Smooth muscle cell of the brain vasculature (primary cell): ENCODE data around the gene ZNF800.
"Not testable (repeated sequence)": the region's sequence is repeated elsewhere in the genome, so short reads cannot be mapped to it uniquely, and the experiment has no call there.

Experiments
- DNase-seq: peaks from one replicate; pipeline ENCODE4 v3.0.0-alpha.2; 2012; ENCODE audit warnings: low read depth, low spot score

Gene ZNF800, protein sequence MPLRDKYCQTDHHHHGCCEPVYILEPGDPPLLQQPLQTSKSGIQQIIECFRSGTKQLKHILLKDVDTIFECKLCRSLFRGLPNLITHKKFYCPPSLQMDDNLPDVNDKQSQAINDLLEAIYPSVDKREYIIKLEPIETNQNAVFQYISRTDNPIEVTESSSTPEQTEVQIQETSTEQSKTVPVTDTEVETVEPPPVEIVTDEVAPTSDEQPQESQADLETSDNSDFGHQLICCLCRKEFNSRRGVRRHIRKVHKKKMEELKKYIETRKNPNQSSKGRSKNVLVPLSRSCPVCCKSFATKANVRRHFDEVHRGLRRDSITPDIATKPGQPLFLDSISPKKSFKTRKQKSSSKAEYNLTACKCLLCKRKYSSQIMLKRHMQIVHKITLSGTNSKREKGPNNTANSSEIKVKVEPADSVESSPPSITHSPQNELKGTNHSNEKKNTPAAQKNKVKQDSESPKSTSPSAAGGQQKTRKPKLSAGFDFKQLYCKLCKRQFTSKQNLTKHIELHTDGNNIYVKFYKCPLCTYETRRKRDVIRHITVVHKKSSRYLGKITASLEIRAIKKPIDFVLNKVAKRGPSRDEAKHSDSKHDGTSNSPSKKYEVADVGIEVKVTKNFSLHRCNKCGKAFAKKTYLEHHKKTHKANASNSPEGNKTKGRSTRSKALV

DNA sequence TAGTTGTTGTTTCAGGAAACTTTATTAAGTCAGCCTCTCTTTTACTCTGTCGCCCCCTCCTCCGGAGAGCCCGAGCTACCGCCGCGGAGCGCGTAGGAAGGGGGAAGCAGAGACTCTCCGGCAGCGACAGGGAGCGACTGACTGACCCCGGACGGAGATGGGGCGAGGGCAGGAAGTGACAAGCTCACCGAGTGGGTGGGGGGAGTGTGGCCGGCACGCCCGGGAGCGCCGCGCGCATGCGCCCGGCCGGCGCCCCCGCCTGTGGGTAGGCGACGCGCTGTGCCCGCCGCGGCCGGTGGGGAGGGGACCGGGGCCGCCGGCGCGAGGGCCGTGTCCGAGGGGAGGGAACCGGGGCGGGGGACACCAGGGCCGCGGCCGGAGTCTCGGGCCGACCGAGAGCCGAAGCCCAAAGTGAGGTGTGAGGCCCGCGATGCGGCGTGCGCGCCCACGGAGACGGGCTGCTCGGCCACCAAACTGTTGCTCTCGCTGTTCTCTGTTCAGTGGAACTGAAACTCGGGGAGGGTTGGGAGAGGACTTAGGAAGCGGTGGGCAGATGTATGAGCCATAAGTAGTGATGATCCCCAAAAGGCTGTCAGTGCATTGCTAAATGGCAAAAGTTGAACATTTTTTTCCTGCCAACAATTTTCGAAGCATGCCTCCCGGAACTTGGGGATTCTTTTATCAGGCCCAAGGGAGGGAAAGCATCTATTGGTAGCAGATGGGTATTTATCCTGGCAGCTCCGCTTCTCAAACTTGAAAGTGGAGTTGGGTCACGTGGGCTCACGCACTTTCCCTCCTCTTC, at the start of gene ZNF800:
TSS of gene ZNF800 (minus strand) at position 143 of the 802 bp plus-strand sequence. CDS start 1,151 bp downstream, outside the sequence.
- peak; percentile 35 for DNase-seq

DNA sequence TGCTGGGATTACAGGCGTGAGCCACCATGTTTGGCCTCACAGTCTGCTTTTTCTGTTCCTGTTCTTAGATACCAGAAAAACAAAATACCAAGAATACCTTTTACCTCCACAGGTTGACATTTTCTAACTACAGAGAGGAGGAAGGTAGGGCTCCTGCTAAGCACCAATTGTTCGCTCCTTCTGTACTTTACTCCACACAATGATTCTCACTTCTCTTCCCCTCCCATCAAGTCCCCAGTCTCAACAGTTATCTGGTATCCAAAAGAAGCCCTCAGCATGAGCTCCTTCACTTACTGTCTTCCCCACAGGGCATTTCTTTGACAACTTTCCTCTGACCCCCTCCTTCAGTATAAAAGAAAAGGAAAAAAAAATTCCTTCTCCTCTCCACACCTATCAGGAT, 47.7 kb upstream of the ZNF800 start:
- no peak for DNase-seq

DNA sequence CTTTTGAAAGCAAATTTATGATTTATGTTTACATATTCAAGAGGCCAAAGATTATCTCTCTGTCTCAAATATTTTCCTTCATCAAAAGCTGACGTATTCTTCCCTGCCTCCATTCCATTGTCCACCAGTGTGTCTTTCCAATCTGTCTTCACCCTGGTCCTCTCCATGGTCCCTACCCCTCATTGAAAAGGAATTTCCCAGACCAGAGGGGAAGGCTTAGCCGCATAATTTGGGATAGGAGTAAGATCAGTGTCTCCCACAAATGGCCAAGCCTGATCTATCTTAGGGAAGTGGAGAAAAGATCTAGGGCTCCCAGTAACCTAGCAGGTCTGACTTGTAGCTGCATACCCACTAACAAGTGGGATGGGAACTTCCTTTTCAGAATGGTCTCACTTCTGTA, 46.3 kb upstream of the ZNF800 start:
- DNase-seq, result no peak

DNA sequence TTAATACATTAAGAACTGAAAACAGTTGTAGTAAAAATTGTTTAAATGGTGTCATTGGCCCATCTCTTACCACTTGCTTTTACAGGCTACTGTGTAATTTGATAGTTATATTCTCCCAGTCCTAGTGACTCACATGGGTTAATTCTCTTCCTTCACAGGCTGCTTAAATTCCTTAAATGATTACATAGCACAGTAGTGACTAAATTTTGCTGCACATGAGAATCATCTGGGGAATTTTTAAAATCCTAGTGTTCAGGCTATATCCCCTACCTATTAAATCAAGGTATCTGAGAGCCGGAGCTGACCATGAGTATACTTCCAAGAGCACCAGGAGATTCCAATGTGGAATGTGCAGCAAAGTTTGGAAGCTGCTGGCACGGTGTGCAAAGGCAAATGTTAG, 45.3 kb upstream of the ZNF800 start:
- no peak for DNase-seq

DNA sequence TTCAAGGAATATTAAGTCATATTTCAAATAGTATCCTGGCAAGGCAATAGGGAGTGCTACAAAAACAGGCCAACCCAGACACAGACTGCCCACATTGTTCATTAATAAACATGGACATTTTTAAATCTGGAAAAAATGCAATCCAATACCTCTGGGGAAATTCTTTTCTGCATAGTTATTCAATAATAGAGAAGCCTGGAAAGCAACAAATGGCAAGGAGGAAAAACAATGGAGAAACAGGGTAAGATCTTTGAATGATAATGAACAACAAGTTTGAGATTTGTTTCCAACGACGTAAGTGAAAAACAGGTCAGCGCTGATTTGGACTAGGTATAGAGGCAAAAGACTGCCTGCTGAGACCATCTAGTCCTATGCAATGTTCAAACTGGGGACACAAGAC, 44.7 kb upstream of the ZNF800 start:
- DNase-seq, result no peak

DNA sequence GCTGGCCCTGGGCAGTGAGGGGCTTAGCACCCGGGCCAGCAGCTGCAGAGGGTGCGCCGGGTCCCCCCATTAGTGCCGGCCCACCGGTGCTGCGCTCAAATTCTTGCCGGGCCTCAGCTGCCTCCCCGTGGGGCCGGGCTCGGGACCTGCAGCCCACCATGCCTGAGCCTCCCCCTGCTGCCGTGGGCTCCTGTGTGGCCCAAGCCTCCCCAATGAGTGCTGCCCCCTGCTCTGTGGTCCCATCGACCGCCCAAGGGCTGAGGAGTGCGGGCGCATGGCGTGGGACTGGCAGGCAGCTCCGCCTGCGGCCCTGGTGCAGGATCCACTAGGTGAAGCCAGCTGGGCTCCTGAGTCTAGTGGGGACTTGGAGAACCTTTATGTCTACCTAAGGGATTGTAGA, 36.8 kb upstream of the ZNF800 start:
- not testable (repeated sequence) for DNase-seq

DNA sequence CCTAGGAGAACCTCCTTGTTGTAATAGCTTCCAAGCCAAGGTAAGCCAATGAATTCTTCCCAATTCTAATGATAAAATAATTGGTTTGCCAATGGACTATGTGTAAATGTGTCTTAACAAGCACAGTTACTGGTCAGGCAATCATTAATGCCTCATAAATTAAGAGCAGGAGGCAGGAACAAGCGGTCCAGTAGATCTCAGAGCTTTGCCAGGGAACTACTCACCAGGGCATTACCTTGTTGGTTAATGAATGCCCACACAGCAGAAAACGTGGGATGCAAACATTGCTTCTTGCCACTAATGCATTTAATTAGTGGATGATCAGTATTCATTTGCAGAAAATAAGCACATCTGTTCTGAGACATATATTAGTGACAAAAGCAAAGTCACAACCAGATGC, 26.7 kb upstream of the ZNF800 start:
- no peak for DNase-seq

DNA sequence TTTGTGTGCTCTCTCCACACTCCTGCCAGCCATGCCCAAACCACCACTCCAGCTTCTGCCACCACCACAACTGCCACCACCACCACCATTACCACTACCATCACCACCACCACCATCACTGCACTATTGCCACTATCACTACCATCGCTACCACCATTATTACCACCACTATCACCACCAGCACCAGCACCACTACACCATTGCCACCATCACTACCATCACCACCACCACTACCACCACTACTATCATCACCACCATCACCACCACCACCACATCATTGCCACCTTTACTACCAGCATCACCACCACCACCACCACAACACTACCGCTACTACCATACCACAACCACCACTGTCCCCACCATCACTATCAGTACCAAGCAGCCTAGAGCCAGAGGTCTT, 26.0 kb upstream of the ZNF800 start:
- no peak for DNase-seq

DNA sequence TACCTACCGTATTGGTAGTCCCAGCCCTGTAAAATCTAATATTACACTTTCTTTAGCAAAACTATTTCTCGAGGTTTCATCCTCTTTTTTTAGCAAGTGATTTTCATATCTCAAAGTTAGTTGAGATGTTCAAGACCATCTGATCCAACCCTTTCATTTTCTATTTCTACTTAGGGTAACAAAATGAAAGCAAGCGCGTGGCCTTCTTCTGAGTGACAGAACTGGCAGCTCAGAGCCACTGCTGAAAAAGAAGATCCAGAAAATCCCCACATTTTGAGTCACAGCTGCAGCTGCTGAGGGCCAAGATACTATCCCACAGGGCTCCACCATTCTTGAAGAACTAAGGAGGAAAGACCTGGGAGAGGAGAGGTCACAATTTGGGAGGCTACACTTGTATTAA, 24.8 kb upstream of the ZNF800 start:
- DNase-seq, result no peak

DNA sequence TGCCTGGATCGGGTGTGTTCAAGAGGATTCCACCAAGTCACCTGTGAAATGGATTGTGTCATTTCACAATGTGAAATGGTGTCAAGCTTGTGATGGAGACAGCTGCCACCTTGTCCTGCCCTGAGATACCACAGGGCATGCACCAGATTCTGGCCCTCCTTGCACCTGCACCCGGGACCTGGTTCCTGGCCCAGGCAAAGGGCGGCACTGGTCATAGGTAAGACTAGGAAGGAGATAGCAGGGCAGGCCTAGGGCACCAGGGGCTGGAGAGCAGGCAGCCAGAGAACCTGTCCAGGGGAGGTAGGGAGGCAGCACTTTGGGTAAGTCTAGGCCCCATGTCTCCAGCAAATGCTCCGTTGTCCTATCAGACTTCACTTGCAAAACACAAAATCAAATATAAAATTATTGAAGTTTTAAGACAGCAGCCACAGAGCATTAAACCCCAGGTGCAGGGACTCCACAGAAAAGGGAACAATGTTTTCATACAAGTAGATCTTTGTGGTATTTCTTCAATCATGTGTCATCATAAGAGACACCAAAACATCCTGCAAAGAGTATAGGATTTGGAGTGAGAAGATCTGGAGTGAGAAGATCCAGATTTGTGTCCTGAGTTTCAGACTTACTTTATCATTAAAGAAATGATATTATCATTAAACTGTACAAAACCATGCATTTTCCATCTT, 22.7 kb upstream of the ZNF800 start:
- DNase-seq, result no peak

DNA sequence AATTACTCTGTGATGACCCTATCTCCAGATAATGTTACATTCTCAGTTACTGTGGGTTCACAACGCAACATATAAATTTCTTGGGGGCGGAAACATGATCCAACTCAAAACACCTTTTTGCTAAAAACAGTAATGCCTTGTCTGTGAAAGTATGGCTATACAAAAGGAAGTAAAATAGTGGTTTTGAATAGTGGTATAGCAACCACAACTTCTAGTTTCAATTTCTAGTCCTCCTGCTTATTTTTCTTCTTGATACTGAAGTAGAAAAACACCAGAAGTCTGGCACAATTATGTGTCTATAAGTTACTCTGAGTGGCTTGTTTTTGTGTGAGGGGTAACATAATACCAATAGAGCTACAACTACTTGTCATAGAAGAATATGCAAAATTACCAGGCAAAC, 21.5 kb upstream of the ZNF800 start:
- no peak for DNase-seq

DNA sequence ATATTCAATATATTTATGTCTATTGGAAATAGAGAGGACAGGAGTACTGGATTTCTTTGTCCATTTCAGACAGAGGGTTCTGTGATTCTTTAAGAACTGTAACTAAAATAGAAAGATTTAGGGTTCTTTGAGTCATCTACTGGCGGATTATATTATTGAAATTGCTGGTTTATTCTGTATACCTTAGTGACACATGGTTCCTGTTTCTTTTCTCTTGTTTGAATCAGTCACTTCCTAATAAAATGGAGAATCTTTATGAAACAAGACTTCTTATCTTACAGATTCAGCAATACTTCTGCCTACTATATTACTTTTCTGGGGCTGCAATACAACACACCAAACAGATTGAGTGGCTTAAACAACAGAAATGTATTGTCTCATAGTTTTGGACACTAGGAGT, 20.8 kb upstream of the ZNF800 start:
- DNase-seq, result no peak

DNA sequence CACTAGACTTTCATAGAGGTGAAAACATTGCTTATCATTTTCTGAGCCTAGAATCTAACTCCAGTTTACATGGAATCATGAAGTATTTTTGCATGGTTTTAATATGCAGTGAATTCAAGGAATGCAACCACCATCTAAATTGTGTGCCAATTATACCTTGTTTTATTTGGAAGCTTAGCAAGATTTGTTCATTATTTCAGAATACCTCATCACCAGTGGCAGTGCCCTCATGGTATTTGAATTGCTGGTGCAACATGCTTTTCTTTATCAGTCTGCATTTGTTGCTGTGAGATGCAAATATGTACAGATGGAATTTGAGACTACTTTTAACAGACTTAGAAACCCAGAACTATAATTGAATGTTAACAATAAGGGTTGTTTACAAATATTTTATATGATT, 18.7 kb upstream of the ZNF800 start:
- DNase-seq, result no peak

DNA sequence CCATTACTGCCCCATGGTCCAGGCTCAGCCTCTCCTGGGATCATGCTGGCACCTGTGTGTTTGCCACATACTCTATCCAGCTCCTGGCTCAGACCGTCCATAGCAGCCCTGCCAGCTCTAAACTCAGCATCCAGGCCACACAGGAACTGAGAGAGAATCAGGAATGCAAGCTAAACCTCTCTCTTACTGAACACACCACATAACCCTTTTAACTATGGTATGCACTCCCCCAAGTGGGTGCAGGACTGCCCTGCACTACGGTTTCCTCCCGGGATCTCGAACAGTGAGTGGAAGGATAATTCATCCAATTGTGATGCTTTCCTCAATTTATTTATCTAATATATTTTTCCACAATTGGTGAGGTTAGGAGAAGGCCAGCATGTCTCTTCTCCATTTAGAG, 17.1 kb upstream of the ZNF800 start:
- no peak for DNase-seq

DNA sequence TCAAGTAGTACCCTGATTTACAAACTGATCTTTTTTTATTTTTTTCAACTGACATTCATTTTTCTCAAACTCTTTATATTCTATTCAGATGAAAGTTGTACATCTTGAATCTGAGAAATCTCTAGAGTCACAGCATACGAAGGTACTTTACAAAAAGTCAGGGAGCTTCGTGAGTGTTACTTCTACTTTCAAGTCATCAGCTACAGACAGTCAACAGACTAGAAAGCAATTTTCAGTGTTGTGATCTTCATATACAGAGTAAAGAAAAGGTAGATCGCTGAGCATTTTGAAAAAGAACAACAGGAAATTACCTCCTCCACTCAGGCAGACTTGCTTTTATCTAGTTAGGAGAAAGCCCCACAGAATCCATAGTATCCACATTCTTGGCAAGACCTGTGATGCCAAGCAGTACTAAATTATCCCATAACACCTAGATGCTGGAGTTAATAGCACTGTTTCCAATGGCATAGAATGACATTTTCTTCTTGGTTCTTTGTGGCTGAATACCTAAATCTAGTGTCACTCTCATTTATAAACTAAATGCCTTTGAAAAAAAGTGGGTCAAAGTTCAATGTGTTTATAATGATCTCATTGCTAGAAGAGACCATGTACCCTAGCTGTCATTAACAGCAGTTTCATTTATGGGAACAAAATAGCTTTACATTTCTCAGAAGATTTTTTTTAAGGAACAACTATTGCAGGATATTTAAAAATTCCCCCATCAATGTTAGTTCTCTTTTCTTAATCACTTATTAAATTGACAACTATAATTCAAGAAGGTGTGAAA, 12.0 kb upstream of the ZNF800 start:
- no peak for DNase-seq

DNA sequence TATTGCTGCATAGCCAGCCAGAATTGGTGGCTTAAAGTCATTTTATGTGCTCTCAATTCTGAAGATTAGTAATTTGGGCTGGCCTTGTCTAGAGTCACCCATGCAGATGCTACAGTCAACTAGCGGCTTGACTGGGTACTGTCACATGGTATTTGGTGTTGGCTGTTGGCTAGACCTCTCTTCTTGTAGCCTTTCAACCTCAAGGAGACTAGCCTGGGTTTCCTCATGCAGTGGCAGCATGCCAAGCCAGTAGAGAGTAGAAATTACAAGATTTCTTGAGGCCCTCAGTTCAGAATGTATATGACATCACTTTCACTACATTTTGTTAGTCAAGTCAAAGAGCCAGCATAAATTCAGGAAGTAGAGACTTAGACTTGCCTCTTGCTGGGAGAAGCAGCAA, 3.7 kb upstream of the ZNF800 start:
- no peak for DNase-seq

DNA sequence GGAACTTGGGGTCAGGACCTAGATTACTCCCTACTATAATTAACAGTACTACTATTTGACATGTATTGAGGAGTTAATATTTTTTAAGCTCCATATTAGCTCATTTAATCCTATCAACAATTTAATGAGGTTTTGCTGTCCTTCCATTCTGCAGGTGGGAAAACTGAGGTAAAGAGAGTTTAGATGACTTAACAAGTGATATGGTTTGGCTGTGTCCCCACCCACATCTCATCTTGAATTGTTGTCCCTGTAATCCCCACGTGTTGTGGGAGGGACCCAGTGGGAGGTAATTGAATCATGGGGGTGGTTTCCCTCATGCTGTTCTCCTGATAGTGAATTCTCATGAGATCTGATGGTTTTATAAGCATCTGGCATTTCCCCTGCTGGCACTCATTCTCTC, 2.6 kb upstream of the ZNF800 start:
- not testable (repeated sequence) for DNase-seq

DNA sequence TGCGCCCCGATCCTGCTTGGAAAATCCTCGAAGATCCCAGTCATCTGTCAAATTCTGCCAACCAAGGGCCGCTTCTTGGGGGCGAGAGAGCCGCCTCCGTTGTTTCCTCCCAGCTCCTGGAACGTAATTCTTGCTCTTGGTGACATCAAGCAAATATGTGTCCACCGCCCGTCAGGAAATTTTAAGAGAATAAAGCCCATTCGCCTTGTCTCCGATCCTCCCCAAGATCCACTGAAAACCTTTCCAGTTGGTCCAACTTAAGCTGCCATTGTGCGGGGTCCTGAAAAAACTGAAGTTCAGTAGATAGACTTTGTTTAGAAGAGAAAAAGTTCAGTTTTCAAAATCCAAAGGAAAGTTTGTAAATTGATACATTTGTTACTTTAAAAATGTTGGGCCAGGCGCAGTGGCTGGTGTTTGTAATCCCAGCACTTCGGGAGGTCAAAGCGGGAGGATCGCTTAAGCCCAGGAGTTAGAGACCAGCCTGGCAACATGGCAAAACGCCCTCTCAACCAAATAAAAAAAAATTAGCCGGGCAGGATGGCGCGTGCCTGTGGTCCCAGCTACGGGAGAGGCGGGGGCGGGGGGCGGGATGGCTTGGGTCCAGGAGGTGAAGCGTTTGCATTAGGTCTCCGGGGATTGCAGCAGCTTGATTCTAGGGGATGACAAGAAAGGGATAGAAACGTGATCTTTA, 1.0 kb upstream of the ZNF800 start:
- DNase-seq, result no peak

DNA sequence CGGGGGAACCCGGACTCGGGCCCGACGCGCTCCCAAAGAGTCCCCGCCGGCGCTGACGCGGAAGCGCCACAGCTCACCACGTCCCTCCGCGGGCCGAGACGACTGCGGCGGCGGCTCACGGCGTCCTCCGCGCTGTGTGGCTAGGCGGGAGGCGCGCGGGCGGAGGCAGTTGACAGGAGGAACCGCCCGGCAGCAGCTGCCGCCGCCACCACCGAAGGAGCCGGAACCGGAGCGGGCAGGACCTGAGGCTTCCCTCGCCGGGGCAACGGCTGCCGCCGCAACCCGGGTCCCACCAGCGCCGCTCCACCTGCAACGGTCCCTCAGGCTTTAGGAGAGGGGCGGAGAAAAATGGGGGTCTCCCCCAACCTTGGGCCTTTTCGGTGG, 334 bp downstream of the ZNF800 start:
- no peak for DNase-seq

DNA sequence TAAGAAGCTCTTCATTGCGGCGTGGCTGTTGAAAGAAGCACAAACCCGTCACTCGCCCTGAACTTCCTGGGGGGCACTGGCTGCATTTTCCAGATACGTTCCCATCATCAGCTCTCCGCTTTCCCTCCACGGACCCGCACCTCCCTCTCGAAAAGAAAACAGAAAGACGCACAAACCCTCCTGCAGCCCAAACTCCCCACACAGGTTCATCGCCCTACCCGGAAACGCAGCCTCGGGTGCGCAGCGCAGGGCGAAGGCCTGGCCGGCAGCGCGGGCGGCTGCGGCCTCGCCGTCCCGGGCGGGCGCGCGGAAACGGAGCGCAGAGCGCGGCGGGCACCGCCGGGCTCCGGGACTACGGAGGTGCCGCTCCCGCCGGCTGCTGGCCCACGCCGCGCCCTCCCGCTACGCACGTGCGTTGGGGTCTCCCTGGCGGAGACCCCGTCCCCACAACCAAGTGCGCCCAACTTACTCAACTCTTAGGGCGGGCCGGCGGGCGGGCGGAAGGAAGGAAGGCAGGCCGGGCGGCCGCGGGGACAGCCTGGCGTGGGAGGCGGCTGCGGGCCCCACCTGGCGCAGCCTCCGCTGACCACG, 822 bp downstream of the ZNF800 start:
- DNase-seq, result no peak
